A673 (cell line): ENCODE results near the gene POLD2. TPM values are rescaled to one million over a fixed set of nuclear protein-coding genes. Genes with fewer than 3 reads are reported as not detected.

Experiments used
- BruUV-seq: library from RNA; stranded (reverse); fragments of 400-500 nt; replicated peaks from 2 replicates; lab custom pipeline; 2021; lab: Mats Ljungman, UMichigan
- CTCF ChIA-PET: fragments of 300-600 bp; sonication (Branson Sonifier 250); formaldehyde crosslinking; loops from one replicate; lab custom pipeline; 2022; ENCODE audit warnings: antibody characterized with exemption; lab: Charles Lee
- POLR2A ChIA-PET: fragments of 300-600 bp; sonication (Branson Sonifier 250); formaldehyde crosslinking; loops from one replicate; lab custom pipeline; 2022; ENCODE audit warnings: antibody characterized with exemption; ENCODE audit not compliant: low non-redundant PET; lab: Charles Lee
- DNase-seq: peaks from one replicate; pipeline ENCODE4 v3.0.0-alpha.2; 2015; ENCODE audit warnings: low spot score
- H3K27ac ChIP-seq: fragments of 200-600 bp; sonication (generic); 2 replicates; pipeline ENCODE4 v1.5.1; 2016; ENCODE audit warnings: mixed run types, low read depth, mild to moderate bottlenecking, mixed read lengths, antibody characterized with exemption, low read length; ENCODE audit not compliant: poor library complexity, severe bottlenecking
- H3K27me3 ChIP-seq: fragments of 200-600 bp; sonication (generic); replicated peaks from 2 replicates; pipeline ENCODE4 v1.6.1; 2017; ENCODE audit warnings: mixed run types, low read depth, mild to moderate bottlenecking, mixed read lengths, antibody characterized with exemption, low read length; ENCODE audit not compliant: insufficient read depth, poor library complexity
- H3K36me3 ChIP-seq: fragments of 200-600 bp; sonication (generic); 2 replicates; pipeline ENCODE4 v1.6.1; 2016; ENCODE audit warnings: mixed run types, mild to moderate bottlenecking, mixed read lengths, antibody characterized with exemption, low read length; ENCODE audit not compliant: insufficient read depth, poor library complexity, severe bottlenecking
- H3K4me1 ChIP-seq: fragments of 200-600 bp; sonication (generic); 2 replicates; pipeline ENCODE4 v1.6.1; 2017; ENCODE audit warnings: mixed run types, mild to moderate bottlenecking, mixed read lengths, antibody characterized with exemption, low read length; ENCODE audit not compliant: insufficient read depth, poor library complexity, severe bottlenecking
- H3K4me3 ChIP-seq: fragments of 200-600 bp; sonication (generic); 2 replicates; pipeline ENCODE4 v1.5.1; 2016; ENCODE audit warnings: low read depth, mixed run types, mild to moderate bottlenecking, mixed read lengths, low read length; ENCODE audit not compliant: poor library complexity, severe bottlenecking
- H3K9me3 ChIP-seq: fragments of 200-600 bp; sonication (generic); 2 replicates; pipeline ENCODE4 v1.6.1; 2016; ENCODE audit warnings: mixed run types, low read depth, mild to moderate bottlenecking, mixed read lengths, antibody characterized with exemption, low read length; ENCODE audit not compliant: poor library complexity, severe bottlenecking
- CTCF ChIP-seq: fragments of 300-800, 200-600 bp; sonication (generic); conservative IDR thresholded peaks from 2 replicates; pipeline ENCODE4 v1.5.1; 2017; ENCODE audit warnings: low read depth, mild to moderate bottlenecking, antibody characterized with exemption, low read length, moderate library complexity, mixed read lengths
- EZH2 ChIP-seq: fragments of 200-600 bp; sonication (generic); IDR thresholded peaks from 2 replicates; pipeline ENCODE4 v1.6.1; 2017; ENCODE audit warnings: borderline replicate concordance, low read depth, mild to moderate bottlenecking, mixed read lengths, antibody characterized with exemption, low read length; ENCODE audit not compliant: poor library complexity, severe bottlenecking
- intact Hi-C: fragments of 100-400 bp; cut with micrococcal nuclease; formaldehyde crosslinking; loops from one replicate; pipeline ENCODE4 v1.10.0; 2022; ENCODE audit not compliant: unreplicated experiment
- total RNA-seq: library from RNA; stranded (reverse); gene quantifications from 2 replicates; pipeline ENCODE4 v1.2.3, GENCODE V29; 2021

POLD2 gene
- total RNA-seq, 1 experiment from 2014 or later: 252 TPM

GRCh38 chr7:44103923-44104859 lies 19.2 kb downstream of the POLD2 start, which contains the start of gene AEBP1:
Gene AEBP1, plus strand, starts transcription at chr7:44104345. Its CDS starts 321 bp downstream, at chr7:44104666.
- peak within 1 kb of the TSS; percentile 76 for H3K27ac ChIP-seq
- peak; percentile 49 for DNase-seq
- POLR2A ChIA-PET: interaction anchor here (0.6 kb wide), 1 partner anchor 37 kb away, joined by 3 read pairs; no protein-coding TSS in a partner anchor
- H3K36me3 ChIP-seq: no peaks in the 10 kb centered on the region
- H3K4me1 ChIP-seq: peaks cover 16% of the 10 kb centered on the region
- CTCF ChIA-PET: no interaction called here
- no TSS peak for BruUV-seq
- H3K27me3 ChIP-seq: no peaks in the 10 kb centered on the region
- no peaks in the 10 kb centered on the region for H3K9me3 ChIP-seq
- TF ChIP-seq CTCF (no peak), EZH2 (no peak)
- intact Hi-C loops: no loop called here
- H3K4me3 ChIP-seq: peak within 1 kb of the TSS; percentile 71

GRCh38 chr7:44103566-44103922 lies 19.8 kb downstream of the POLD2 start:
- no peak for TF ChIP-seq CTCF
- no peak for TF ChIP-seq EZH2
- no peaks in the 10 kb centered on the region for H3K36me3 ChIP-seq
- H3K4me1 ChIP-seq: peaks cover 16% of the 10 kb centered on the region
- intact Hi-C loops: no loop called here
- no TSS peak for BruUV-seq
- DNase-seq: no peak
- no peak overlapping the region for H3K27ac ChIP-seq
- CTCF ChIA-PET: no interaction called here
- POLR2A ChIA-PET: no interaction called here
- no peaks in the 10 kb centered on the region for H3K9me3 ChIP-seq
- H3K27me3 ChIP-seq: no peaks in the 10 kb centered on the region
- peak overlapping the region; percentile 71 for H3K4me3 ChIP-seq

- intact Hi-C loops: no loop called here
- no peak for DNase-seq
- BruUV-seq: no TSS peak
- POLR2A ChIA-PET: no interaction called here
- no peak overlapping the region for H3K4me3 ChIP-seq
- H3K27ac ChIP-seq: no peak overlapping the region
- peaks cover 16% of the 10 kb centered on the region for H3K4me1 ChIP-seq
- CTCF ChIA-PET: no interaction called here
- H3K36me3 ChIP-seq: no peaks in the 10 kb centered on the region
- no peaks in the 10 kb centered on the region for H3K9me3 ChIP-seq
- no peaks in the 10 kb centered on the region for H3K27me3 ChIP-seq
- TF ChIP-seq EZH2 (no peak), CTCF (no peak)
These were observed 20.3 kb downstream of the POLD2 start for GRCh38 chr7:44102846-44103565.
